Measurements from ENCODE around the gene GALK1.

The GALK1 gene

GRCh38 chr17:75742337-75742736 is 22.7 kb downstream of the GALK1 start (continued):
- TF ChIP-seq ARNTL (CRISPR knock-in tag; IDR thresholded peaks at IDR 0.05; ENCODE audit: borderline replicate concordance, low read depth) (no peak), ZNF8 (CRISPR knock-in tag; IDR thresholded peaks at IDR 0.05) (no peak), RARB (CRISPR knock-in tag; IDR thresholded peaks at IDR 0.05) (no peak)

- no peak for TF ChIP-seq ISL1 (CRISPR knock-in tag; IDR thresholded peaks at IDR 0.05)
- TF ChIP-seq PATZ1 (CRISPR knock-in tag; IDR thresholded peaks at IDR 0.05; ENCODE audit: borderline replicate concordance): no peak
- TF ChIP-seq CREB5 (CRISPR knock-in tag; IDR thresholded peaks at IDR 0.05; ENCODE audit: low read depth): no peak
- no peak for TF ChIP-seq OSR1 (CRISPR knock-in tag; IDR thresholded peaks at IDR 0.05)
- TF ChIP-seq SNAI2 (CRISPR knock-in tag; IDR thresholded peaks at IDR 0.05): no peak
- TF ChIP-seq TCF4 (CRISPR knock-in tag; IDR thresholded peaks at IDR 0.05; ENCODE audit: borderline replicate concordance): no peak
- TF ChIP-seq ZFP3 (CRISPR knock-in tag; IDR thresholded peaks at IDR 0.05): no peak
- TF ChIP-seq ZNF70 (CRISPR knock-in tag; IDR thresholded peaks at IDR 0.05): no peak
- no peak for TF ChIP-seq RARB (CRISPR knock-in tag; IDR thresholded peaks at IDR 0.05)
- no peak for TF ChIP-seq POU6F1 (CRISPR knock-in tag; IDR thresholded peaks at IDR 0.05; ENCODE audit: borderline replicate concordance, low read depth)
- no peak for TF ChIP-seq PPARA (CRISPR knock-in tag; IDR thresholded peaks at IDR 0.05; ENCODE audit: borderline replicate concordance)
- no peak for ATAC-seq
These were observed 24.3 kb downstream of the GALK1 start for GRCh38 chr17:75740631-75741077.

- TF ChIP-seq BACH2 (CRISPR knock-in tag; IDR thresholded peaks at IDR 0.05; ENCODE audit: borderline replicate concordance) (no peak), TOX (CRISPR knock-in tag; IDR thresholded peaks at IDR 0.05; ENCODE audit: borderline replicate concordance) (no peak)
- no peak for ATAC-seq
These were observed 24.8 kb downstream of the GALK1 start for GRCh38 chr17:75740215-75740614.

- ATAC-seq: no peak
- TF ChIP-seq ESRRG (CRISPR knock-in tag; IDR thresholded peaks at IDR 0.05): no peak
- no peak for TF ChIP-seq ZNF8 (CRISPR knock-in tag; IDR thresholded peaks at IDR 0.05)
- no peak for TF ChIP-seq ZNF70 (CRISPR knock-in tag; IDR thresholded peaks at IDR 0.05)
- no peak for TF ChIP-seq ISL1 (CRISPR knock-in tag; IDR thresholded peaks at IDR 0.05)
- TF ChIP-seq ZFP30 (CRISPR knock-in tag; IDR thresholded peaks at IDR 0.05): no peak
- no peak for TF ChIP-seq CSDC2 (CRISPR knock-in tag; IDR thresholded peaks at IDR 0.05)
These were observed 25.2 kb downstream of the GALK1 start for GRCh38 chr17:75739801-75740200.

GRCh38 chr17:75739174-75739573 is 25.8 kb downstream of the GALK1 start:
- ATAC-seq: no peak
- TF ChIP-seq POU6F1 (CRISPR knock-in tag; IDR thresholded peaks at IDR 0.05; ENCODE audit: borderline replicate concordance, low read depth): no peak
- TF ChIP-seq ZC3H10 (CRISPR knock-in tag; IDR thresholded peaks at IDR 0.05): no peak
- TF ChIP-seq GLIS3 (CRISPR knock-in tag; IDR thresholded peaks at IDR 0.05): no peak
- TF ChIP-seq ISL1 (CRISPR knock-in tag; IDR thresholded peaks at IDR 0.05): no peak
- no peak for TF ChIP-seq CSRNP3 (CRISPR knock-in tag; IDR thresholded peaks at IDR 0.05)
- TF ChIP-seq PATZ1 (CRISPR knock-in tag; IDR thresholded peaks at IDR 0.05; ENCODE audit: borderline replicate concordance): no peak
- TF ChIP-seq CREB5 (CRISPR knock-in tag; IDR thresholded peaks at IDR 0.05; ENCODE audit: low read depth): no peak
- TF ChIP-seq RARB (CRISPR knock-in tag; IDR thresholded peaks at IDR 0.05): no peak
- no peak for TF ChIP-seq BACH2 (CRISPR knock-in tag; IDR thresholded peaks at IDR 0.05; ENCODE audit: borderline replicate concordance)
- no peak for TF ChIP-seq ZFP3 (CRISPR knock-in tag; IDR thresholded peaks at IDR 0.05)

All from SK-N-SH treated with all-trans-retinoic acid at 6 μM for 48 hours (cell line).